ENCODE measurements around the gene CIAO1.

GRCh38 chr2:96240341-96241038 is 25.5 kb upstream of the CIAO1 start:
- no peak for TF ChIP-seq TAF1 (IDR thresholded peaks at IDR 0.05; ENCODE audit: low read depth)
- no peak for TF ChIP-seq TEAD4 (IDR thresholded peaks at IDR 0.05)
- TF ChIP-seq EP300 (IDR thresholded peaks at IDR 0.05; ENCODE audit: borderline replicate concordance): no peak
- TF ChIP-seq YY1 (IDR thresholded peaks at IDR 0.05; ENCODE audit: low read depth): no peak
- TF ChIP-seq CEBPB (IDR thresholded peaks at IDR 0.05): no peak
- no peak for TF ChIP-seq ZBTB7A (IDR thresholded peaks at IDR 0.05; ENCODE audit: low read depth)
- no peak for TF ChIP-seq TCF12 (IDR thresholded peaks at IDR 0.05; ENCODE audit: low read depth)
- TF ChIP-seq RAD21 (IDR thresholded peaks at IDR 0.05; ENCODE audit: low read depth): no peak

Measured in Ishikawa (cell line).